Coronary artery (tissue), 2 donors: ENCODE data around the gene ZNF43.
A peak's percentile ranks its signal among the peaks of the same experiment; 100 is the strongest.

Experiments used
- DNase-seq: peaks from one replicate; pipeline ENCODE4 v3.0.0-alpha.2; 2017; ENCODE audit warnings: low spot score
- H3K27ac ChIP-seq, 2 donors: fragments of 200-600 bp; sonication (generic); one replicate each; pipeline ENCODE4 v1.5.1; 2016 to 2019
- H3K4me3 ChIP-seq: fragments of 200-600 bp; sonication (generic); 2 replicates; pipeline ENCODE4 v1.5.1; 2016; ENCODE audit warnings: mild to moderate bottlenecking, moderate library complexity
- TF ChIP-seq, protein P1 (sequence below): fragments of 200-600 bp; sonication (generic); IDR thresholded peaks from one replicate; pipeline ENCODE4 v1.5.1; 2019; ENCODE audit warnings: antibody characterized with exemption

Gene ZNF43

DNA sequence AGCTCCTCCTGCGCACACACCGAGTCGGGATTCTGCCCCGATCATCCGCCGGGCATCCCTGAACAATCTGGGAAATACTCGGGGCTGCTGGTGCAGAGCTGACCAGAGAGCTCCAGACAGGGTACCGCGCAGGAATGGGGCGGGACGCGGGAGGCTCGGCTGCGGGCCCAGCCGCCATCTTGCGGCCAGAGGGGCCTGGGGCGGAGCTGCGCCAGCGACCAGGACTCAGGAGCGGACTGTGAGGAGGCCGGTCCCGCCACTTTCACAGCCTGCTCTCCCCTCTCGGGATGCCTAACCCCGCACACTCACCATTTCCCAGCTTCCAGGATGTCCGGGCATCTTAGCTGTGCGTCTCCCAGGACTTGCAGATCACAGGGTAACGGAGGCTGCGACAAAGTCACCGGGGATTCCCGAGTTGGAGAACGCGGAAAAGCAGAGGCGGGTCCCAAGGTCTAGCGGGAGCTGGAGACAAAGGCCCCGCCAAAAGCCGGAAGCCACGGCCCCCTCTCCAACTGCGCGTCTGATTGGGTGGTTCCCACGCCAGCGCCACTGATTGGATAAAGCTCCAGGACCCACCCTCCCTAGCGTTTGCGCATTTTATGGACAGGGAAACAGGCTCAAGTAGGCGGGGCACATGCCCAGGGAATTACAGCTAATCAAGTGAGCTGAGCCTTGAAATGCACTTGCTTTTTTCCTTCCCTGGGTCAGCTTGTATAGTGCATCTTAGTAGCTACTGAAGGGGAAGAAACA, 15.8 kb upstream of the ZNF43 start:
- Histone ChIP-seq H3K4me3 (peak overlapping the region; percentile 85), H3K27ac (peak overlapping the region; percentile 59 to 89)
- DNase-seq, result peak; percentile 97
- TF ChIP-seq, protein P1, sequence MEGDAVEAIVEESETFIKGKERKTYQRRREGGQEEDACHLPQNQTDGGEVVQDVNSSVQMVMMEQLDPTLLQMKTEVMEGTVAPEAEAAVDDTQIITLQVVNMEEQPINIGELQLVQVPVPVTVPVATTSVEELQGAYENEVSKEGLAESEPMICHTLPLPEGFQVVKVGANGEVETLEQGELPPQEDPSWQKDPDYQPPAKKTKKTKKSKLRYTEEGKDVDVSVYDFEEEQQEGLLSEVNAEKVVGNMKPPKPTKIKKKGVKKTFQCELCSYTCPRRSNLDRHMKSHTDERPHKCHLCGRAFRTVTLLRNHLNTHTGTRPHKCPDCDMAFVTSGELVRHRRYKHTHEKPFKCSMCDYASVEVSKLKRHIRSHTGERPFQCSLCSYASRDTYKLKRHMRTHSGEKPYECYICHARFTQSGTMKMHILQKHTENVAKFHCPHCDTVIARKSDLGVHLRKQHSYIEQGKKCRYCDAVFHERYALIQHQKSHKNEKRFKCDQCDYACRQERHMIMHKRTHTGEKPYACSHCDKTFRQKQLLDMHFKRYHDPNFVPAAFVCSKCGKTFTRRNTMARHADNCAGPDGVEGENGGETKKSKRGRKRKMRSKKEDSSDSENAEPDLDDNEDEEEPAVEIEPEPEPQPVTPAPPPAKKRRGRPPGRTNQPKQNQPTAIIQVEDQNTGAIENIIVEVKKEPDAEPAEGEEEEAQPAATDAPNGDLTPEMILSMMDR, result no peak

DNA sequence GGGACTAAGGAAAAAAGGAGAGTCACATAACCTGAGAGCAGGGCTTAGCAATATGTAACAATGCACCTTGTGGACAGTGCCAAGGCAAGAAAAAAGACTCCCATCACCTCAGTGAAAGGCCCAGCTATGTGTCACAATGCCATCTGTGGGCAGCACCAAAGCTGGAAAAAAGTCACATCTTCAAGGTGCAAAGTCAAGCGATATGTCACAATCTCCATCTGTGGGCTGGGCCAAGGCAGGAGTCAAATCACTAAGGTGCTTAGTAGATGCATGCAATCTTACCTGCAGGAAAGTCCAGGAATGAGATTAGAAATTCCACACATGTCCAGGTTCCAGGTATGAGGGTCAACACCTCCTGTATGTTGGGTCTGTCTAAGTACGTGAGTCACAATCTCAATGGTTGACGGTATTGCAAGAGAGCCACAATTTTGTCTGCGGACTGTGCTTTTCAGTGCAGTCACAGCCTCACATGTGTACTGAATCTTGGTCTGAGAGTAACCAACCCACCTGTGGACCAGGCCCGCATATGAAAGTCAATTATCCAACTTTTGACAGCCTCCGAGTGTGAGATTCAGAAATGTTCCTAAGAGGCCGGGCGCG, 14.8 kb upstream of the ZNF43 start:
- Histone ChIP-seq H3K4me3 (peak overlapping the region; percentile 85), H3K27ac (no peak overlapping the region)
- DNase-seq, result no peak
- TF ChIP-seq, protein P1, result no peak

DNA sequence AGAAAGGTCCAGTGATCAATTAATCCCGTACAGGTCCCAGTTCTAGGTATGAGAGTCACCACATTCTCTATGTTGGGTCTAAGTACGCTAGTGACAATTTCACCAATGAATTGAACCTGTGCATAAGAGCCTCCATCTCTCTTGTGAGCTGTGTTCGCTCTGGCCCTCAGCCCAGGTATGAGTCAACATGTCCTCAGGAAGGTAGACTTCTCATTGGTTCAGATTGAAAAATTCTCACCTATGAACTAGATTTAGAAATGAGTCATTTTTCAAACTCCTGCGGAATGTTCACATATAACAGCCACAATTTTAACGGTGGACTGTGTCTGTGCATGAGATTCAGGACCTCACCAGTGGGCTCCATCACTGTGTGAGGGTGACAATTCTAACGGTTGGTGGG, 12.7 kb upstream of the ZNF43 start:
- Histone ChIP-seq H3K27ac (no peak overlapping the region), H3K4me3 (no peak overlapping the region)
- TF ChIP-seq, protein P1, result no peak
- no peak for DNase-seq

DNA sequence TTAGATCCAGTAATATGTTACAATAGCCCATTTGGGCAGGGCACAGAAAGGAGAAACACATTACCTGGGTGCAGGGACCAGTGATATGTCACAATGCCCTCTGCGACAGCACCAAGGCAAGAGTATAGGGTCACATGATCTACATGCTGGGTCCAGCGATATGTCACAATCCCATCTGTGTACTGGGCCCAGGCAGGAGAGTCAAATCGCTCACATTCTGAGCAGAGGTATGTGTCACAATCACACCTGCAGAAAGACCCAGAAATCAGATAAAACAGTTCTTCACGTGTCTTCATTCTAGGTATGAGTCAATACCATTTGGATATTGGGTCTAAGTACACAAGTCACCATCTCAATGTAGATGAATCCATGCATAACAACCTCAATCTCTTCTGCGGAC, 7.1 kb upstream of the ZNF43 start:
- TF ChIP-seq, protein P1, result no peak
- Histone ChIP-seq H3K27ac (no peak overlapping the region), H3K4me3 (no peak overlapping the region)
- DNase-seq, result no peak

DNA sequence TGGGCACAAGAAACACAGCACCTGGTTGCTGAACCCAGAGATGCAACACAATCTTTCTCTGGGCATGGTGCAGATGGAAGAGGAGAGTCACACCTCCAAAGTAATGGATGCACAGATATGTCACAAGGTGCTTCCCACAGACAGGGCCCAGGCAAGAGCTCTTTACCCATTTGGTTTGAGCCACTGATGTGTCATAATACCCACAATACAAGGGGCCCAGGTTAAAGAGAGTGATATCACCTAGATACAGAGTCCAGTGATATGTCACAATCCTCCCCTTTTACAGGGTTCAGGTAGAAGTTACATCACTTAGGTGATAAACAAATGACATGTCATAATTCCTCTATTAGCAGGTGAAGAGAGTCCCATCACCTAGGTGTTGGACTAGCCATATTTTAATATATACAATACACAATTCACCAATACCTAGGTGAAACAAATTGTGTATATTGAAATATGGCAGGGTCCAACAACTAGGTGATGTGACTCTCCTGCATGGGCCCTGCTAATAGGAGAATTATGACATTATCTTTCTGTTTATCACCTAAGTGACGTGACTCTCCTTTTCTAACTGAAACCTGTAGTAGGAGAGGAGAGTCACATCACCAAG, 5.6 kb upstream of the ZNF43 start:
- Histone ChIP-seq H3K27ac (no peak overlapping the region), H3K4me3 (no peak overlapping the region)
- no peak for DNase-seq
- TF ChIP-seq, protein P1, result no peak

DNA sequence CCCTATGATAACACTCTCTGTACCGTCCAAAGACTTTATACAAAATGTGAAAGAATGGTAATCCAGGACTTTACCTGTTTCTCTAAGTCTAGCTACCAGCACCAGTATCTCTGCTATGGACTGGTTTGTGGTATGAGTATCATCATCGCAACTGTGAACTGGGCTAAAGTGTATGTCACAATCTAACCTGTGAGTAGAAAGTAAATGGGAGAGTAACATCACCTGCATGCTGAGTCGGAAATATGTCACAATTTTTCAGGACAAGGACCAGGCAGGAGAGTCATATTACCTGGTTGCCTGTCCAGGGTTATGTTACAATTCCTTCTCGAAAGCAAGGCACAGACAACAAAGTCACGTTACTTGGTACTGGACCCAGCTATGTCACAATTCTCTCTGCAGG, 5.1 kb upstream of the ZNF43 start:
- no peak for DNase-seq
- no peak overlapping the region for H3K4me3 ChIP-seq
- no peak overlapping the region for H3K27ac ChIP-seq
- TF ChIP-seq, protein P1, result no peak
